ENCODE data around the gene ANTXR1.

ANTXR1 gene

GRCh38 chr2:69213201-69213600 is 200.2 kb downstream of the ANTXR1 start:
- Histone ChIP-seq H3K9me3 (ENCODE audit: control insufficient read depth, insufficient read depth, low read length) (no peaks in the 10 kb centered on the region), H3K4me1 (ENCODE audit: control insufficient read depth, insufficient read depth, low read length) (peaks cover 13% of the 10 kb centered on the region)

GRCh38 chr2:69213782-69214181 is 200.8 kb downstream of the ANTXR1 start:
- Histone ChIP-seq H3K27me3 (ENCODE audit: control insufficient read depth, insufficient read depth, low read length) (no peaks in the 10 kb centered on the region), H3K9me3 (ENCODE audit: control insufficient read depth, insufficient read depth, low read length) (no peaks in the 10 kb centered on the region), H3K9ac (ENCODE audit: low read depth, low read length) (no peak overlapping the region), H3K36me3 (ENCODE audit: control insufficient read depth, insufficient read depth, low read length) (no peaks in the 10 kb centered on the region), H3K4me3 (ENCODE audit: low read depth, low read length) (no peak overlapping the region), H3K4me1 (ENCODE audit: control insufficient read depth, insufficient read depth, low read length) (peaks cover 13% of the 10 kb centered on the region)

More at GRCh38 chr2:69213201-69213600, 200.2 kb downstream of the ANTXR1 start:
- Histone ChIP-seq H3K27me3 (ENCODE audit: control insufficient read depth, insufficient read depth, low read length) (no peaks in the 10 kb centered on the region), H3K4me3 (ENCODE audit: low read depth, low read length) (no peak overlapping the region), H3K9ac (ENCODE audit: low read depth, low read length) (no peak overlapping the region), H3K36me3 (ENCODE audit: control insufficient read depth, insufficient read depth, low read length) (no peaks in the 10 kb centered on the region)

GRCh38 chr2:69214898-69215297 is 201.9 kb downstream of the ANTXR1 start:
- Histone ChIP-seq H3K4me1 (ENCODE audit: control insufficient read depth, insufficient read depth, low read length) (peaks cover 8% of the 10 kb centered on the region), H3K27me3 (ENCODE audit: control insufficient read depth, insufficient read depth, low read length) (no peaks in the 10 kb centered on the region), H3K9ac (ENCODE audit: low read depth, low read length) (no peak overlapping the region), H3K4me3 (ENCODE audit: low read depth, low read length) (no peak overlapping the region), H3K9me3 (ENCODE audit: control insufficient read depth, insufficient read depth, low read length) (no peaks in the 10 kb centered on the region), H3K36me3 (ENCODE audit: control insufficient read depth, insufficient read depth, low read length) (no peaks in the 10 kb centered on the region)

GRCh38 chr2:69216535-69217332 is 203.8 kb downstream of the ANTXR1 start:
- H3K9ac ChIP-seq (ENCODE audit: low read depth, low read length), result no peak overlapping the region

GRCh38 chr2:69217333-69218080 is 204.5 kb downstream of the ANTXR1 start:
- H3K9ac ChIP-seq (ENCODE audit: low read depth, low read length), result no peak overlapping the region
- H3K27me3 ChIP-seq (ENCODE audit: control insufficient read depth, insufficient read depth, low read length), result no peaks in the 10 kb centered on the region
- H3K36me3 ChIP-seq (ENCODE audit: control insufficient read depth, insufficient read depth, low read length), result no peaks in the 10 kb centered on the region
- H3K4me1 ChIP-seq (ENCODE audit: control insufficient read depth, insufficient read depth, low read length), result no peaks in the 10 kb centered on the region
- no peak overlapping the region for H3K4me3 ChIP-seq (ENCODE audit: low read depth, low read length)
- H3K9me3 ChIP-seq (ENCODE audit: control insufficient read depth, insufficient read depth, low read length), result no peaks in the 10 kb centered on the region

More at GRCh38 chr2:69216535-69217332, 203.8 kb downstream of the ANTXR1 start:
- no peaks in the 10 kb centered on the region for H3K36me3 ChIP-seq (ENCODE audit: control insufficient read depth, insufficient read depth, low read length)
- H3K4me1 ChIP-seq (ENCODE audit: control insufficient read depth, insufficient read depth, low read length), result no peaks in the 10 kb centered on the region
- no peaks in the 10 kb centered on the region for H3K27me3 ChIP-seq (ENCODE audit: control insufficient read depth, insufficient read depth, low read length)
- no peaks in the 10 kb centered on the region for H3K9me3 ChIP-seq (ENCODE audit: control insufficient read depth, insufficient read depth, low read length)
- no peak overlapping the region for H3K4me3 ChIP-seq (ENCODE audit: low read depth, low read length)

GRCh38 chr2:69221512-69221911 is 208.5 kb downstream of the ANTXR1 start:
- Histone ChIP-seq H3K27me3 (ENCODE audit: control insufficient read depth, insufficient read depth, low read length) (no peaks in the 10 kb centered on the region), H3K4me1 (ENCODE audit: control insufficient read depth, insufficient read depth, low read length) (no peaks in the 10 kb centered on the region), H3K4me3 (ENCODE audit: low read depth, low read length) (no peak overlapping the region), H3K9me3 (ENCODE audit: control insufficient read depth, insufficient read depth, low read length) (no peaks in the 10 kb centered on the region), H3K9ac (ENCODE audit: low read depth, low read length) (no peak overlapping the region), H3K36me3 (ENCODE audit: control insufficient read depth, insufficient read depth, low read length) (no peaks in the 10 kb centered on the region)

GRCh38 chr2:69221960-69222751 is 209.2 kb downstream of the ANTXR1 start:
- H3K9me3 ChIP-seq (ENCODE audit: control insufficient read depth, insufficient read depth, low read length), result no peaks in the 10 kb centered on the region
- H3K4me1 ChIP-seq (ENCODE audit: control insufficient read depth, insufficient read depth, low read length), result no peaks in the 10 kb centered on the region
- no peak overlapping the region for H3K9ac ChIP-seq (ENCODE audit: low read depth, low read length)
- H3K36me3 ChIP-seq (ENCODE audit: control insufficient read depth, insufficient read depth, low read length), result no peaks in the 10 kb centered on the region
- no peak overlapping the region for H3K4me3 ChIP-seq (ENCODE audit: low read depth, low read length)
- no peaks in the 10 kb centered on the region for H3K27me3 ChIP-seq (ENCODE audit: control insufficient read depth, insufficient read depth, low read length)

GRCh38 chr2:69222953-69223658 is 210.1 kb downstream of the ANTXR1 start:
- no peak overlapping the region for H3K4me3 ChIP-seq (ENCODE audit: low read depth, low read length)
- no peaks in the 10 kb centered on the region for H3K36me3 ChIP-seq (ENCODE audit: control insufficient read depth, insufficient read depth, low read length)
- no peak overlapping the region for H3K9ac ChIP-seq (ENCODE audit: low read depth, low read length)
- H3K4me1 ChIP-seq (ENCODE audit: control insufficient read depth, insufficient read depth, low read length), result no peaks in the 10 kb centered on the region
- H3K9me3 ChIP-seq (ENCODE audit: control insufficient read depth, insufficient read depth, low read length), result no peaks in the 10 kb centered on the region
- no peaks in the 10 kb centered on the region for H3K27me3 ChIP-seq (ENCODE audit: control insufficient read depth, insufficient read depth, low read length)

- H3K4me3 ChIP-seq (ENCODE audit: low read depth, low read length), result no peak overlapping the region
- no peaks in the 10 kb centered on the region for H3K4me1 ChIP-seq (ENCODE audit: control insufficient read depth, insufficient read depth, low read length)
- H3K27me3 ChIP-seq (ENCODE audit: control insufficient read depth, insufficient read depth, low read length), result no peaks in the 10 kb centered on the region
- H3K9ac ChIP-seq (ENCODE audit: low read depth, low read length), result no peak overlapping the region
- H3K9me3 ChIP-seq (ENCODE audit: control insufficient read depth, insufficient read depth, low read length), result no peaks in the 10 kb centered on the region
- no peaks in the 10 kb centered on the region for H3K36me3 ChIP-seq (ENCODE audit: control insufficient read depth, insufficient read depth, low read length)
Measured at GRCh38 chr2:69223759-69224511, 211.0 kb downstream of the ANTXR1 start.

- H3K9ac ChIP-seq (ENCODE audit: low read depth, low read length), result no peak overlapping the region
- no peaks in the 10 kb centered on the region for H3K4me1 ChIP-seq (ENCODE audit: control insufficient read depth, insufficient read depth, low read length)
- no peak overlapping the region for H3K4me3 ChIP-seq (ENCODE audit: low read depth, low read length)
- no peaks in the 10 kb centered on the region for H3K9me3 ChIP-seq (ENCODE audit: control insufficient read depth, insufficient read depth, low read length)
- H3K36me3 ChIP-seq (ENCODE audit: control insufficient read depth, insufficient read depth, low read length), result no peaks in the 10 kb centered on the region
- H3K27me3 ChIP-seq (ENCODE audit: control insufficient read depth, insufficient read depth, low read length), result no peaks in the 10 kb centered on the region
Measured at GRCh38 chr2:69224512-69224837, 211.5 kb downstream of the ANTXR1 start.

- Histone ChIP-seq H3K27me3 (ENCODE audit: control insufficient read depth, insufficient read depth, low read length) (no peaks in the 10 kb centered on the region), H3K9me3 (ENCODE audit: control insufficient read depth, insufficient read depth, low read length) (no peaks in the 10 kb centered on the region), H3K4me1 (ENCODE audit: control insufficient read depth, insufficient read depth, low read length) (no peaks in the 10 kb centered on the region), H3K36me3 (ENCODE audit: control insufficient read depth, insufficient read depth, low read length) (no peaks in the 10 kb centered on the region), H3K9ac (ENCODE audit: low read depth, low read length) (no peak overlapping the region), H3K4me3 (ENCODE audit: low read depth, low read length) (no peak overlapping the region)
Measured at GRCh38 chr2:69225933-69226332, 213.0 kb downstream of the ANTXR1 start.

Data from iPS-15b (cell line).